NCI-H2029 (cell line): Measurements from ENCODE around the gene PTPN22.

Source experiments
- DNase-seq: peaks from one replicate; lab custom pipeline; 2025; lab: John Stamatoyannopoulos, UW

PTPN22 gene

GRCh38 chr1:113887402-113888175, 16.1 kb upstream of the PTPN22 start, which contains the start of gene BCL2L15:
Gene BCL2L15 (minus strand): TSS chr1:113887581. CDS start chr1:113887375, 206 bp downstream.
- no peak for DNase-seq

- no peak for DNase-seq
Measured at GRCh38 chr1:113886417-113887401, 15.2 kb upstream of the PTPN22 start.

- DNase-seq = no peak
Measured at GRCh38 chr1:113881661-113882060, 10.1 kb upstream of the PTPN22 start.

GRCh38 chr1:113879739-113880038, 8.2 kb upstream of the PTPN22 start:
- no peak for DNase-seq

GRCh38 chr1:113876176-113876575, 4.7 kb upstream of the PTPN22 start:
- DNase-seq = no peak

GRCh38 chr1:113875714-113876113, 4.2 kb upstream of the PTPN22 start:
- no peak for DNase-seq

- DNase-seq = no peak
Measured at GRCh38 chr1:113874012-113874879, 2.7 kb upstream of the PTPN22 start.

- DNase-seq = no peak
Measured at GRCh38 chr1:113872219-113872935, 865 bp upstream of the PTPN22 start.

- no peak for DNase-seq
Measured at GRCh38 chr1:113870778-113871177, 734 bp downstream of the PTPN22 start.

GRCh38 chr1:113868387-113869083, 3.0 kb downstream of the PTPN22 start:
- no peak for DNase-seq

- DNase-seq = no peak
Measured at GRCh38 chr1:113861641-113862040, 9.9 kb downstream of the PTPN22 start.

- no peak for DNase-seq
Measured at GRCh38 chr1:113860891-113861290, 10.6 kb downstream of the PTPN22 start.

- DNase-seq = no peak
Measured at GRCh38 chr1:113859478-113860175, 11.9 kb downstream of the PTPN22 start.

GRCh38 chr1:113858982-113859381, 12.5 kb downstream of the PTPN22 start:
- no peak for DNase-seq

- DNase-seq = no peak
Measured at GRCh38 chr1:113858418-113858817, 13.1 kb downstream of the PTPN22 start.

- no peak for DNase-seq
Measured at GRCh38 chr1:113857776-113858175, 13.7 kb downstream of the PTPN22 start.

- DNase-seq = no peak
Measured at GRCh38 chr1:113856401-113856790, 15.1 kb downstream of the PTPN22 start.

GRCh38 chr1:113855630-113856400, 15.7 kb downstream of the PTPN22 start:
- no peak for DNase-seq

- DNase-seq = no peak
Measured at GRCh38 chr1:113854234-113854633, 17.3 kb downstream of the PTPN22 start.
